Stimulated activated CD4-positive, alpha-beta T cell treated with anti-CD3 and anti-CD28 coated beads, TNF-alpha, amount 100 ng/mL, for 48 hours (primary cell): Measurements from ENCODE around the gene ENDOD1.

ENCODE experiments used
- DNase-seq, 3 donors: peaks; one replicate each; pipeline ENCODE4 v3.0.0-alpha.2; 2020; ENCODE audit warnings: low read depth in 3 of 3

The ENDOD1 gene

GRCh38 chr11:95143106-95143681 lies 53.5 kb downstream of the ENDOD1 start:
- DNase-seq: no peak

DNA sequence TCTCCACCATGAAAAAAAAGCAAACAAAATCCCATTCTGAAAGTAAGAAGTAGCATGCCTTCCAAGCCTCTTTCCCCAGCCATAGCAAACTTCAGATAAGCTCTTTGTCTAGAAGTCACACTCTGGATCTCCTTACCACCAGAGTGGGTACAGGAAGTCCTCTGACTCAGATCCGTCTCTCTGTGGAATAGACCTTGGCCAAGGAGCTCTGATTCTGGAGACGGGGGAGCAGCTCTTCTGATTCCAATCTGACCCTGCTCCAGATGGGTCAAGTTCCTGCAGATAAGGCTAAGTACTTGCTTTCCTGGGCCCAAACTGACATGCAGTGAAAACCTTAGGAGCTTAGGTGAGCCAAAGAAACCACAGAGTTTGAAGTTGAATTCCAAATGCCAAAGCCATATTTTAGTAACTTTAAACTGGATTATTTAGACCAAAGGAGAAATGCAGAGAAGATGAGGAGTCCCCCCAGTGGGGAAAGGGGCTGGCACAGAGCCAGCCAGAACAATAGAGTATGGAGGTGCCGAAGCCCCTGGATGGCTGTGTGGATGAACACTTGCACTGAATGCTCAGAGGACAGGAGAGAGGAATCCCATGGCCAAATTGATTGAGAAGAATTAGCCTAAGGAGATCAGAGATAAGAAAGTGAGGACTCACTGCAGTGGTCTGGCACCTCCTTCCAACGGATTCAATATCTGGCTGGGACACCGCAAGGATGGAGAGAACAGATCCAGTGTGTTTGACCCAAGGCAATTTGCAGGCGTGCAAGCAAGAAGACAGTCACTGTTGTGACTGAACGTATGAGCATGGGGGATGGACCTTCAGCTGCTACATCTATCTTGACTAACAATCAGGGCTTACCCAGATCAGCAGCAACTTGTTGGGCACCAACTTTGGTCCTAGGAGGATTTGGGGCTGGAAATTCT lies 54.9 kb downstream of the ENDOD1 start:
- no peak for DNase-seq

GRCh38 chr11:95145430-95146060 lies 55.9 kb downstream of the ENDOD1 start:
- DNase-seq: no peak

GRCh38 chr11:95147364-95147905 lies 57.8 kb downstream of the ENDOD1 start:
- no peak for DNase-seq

GRCh38 chr11:95148406-95148805 lies 58.8 kb downstream of the ENDOD1 start:
- no peak for DNase-seq

GRCh38 chr11:95148938-95149337 lies 59.3 kb downstream of the ENDOD1 start:
- no peak for DNase-seq

- no peak for DNase-seq
These were observed 60.2 kb downstream of the ENDOD1 start for GRCh38 chr11:95149651-95150364.

GRCh38 chr11:95150956-95151684 lies 61.5 kb downstream of the ENDOD1 start:
- DNase-seq: peak; percentile 82 to 88 (median 84)

DNA sequence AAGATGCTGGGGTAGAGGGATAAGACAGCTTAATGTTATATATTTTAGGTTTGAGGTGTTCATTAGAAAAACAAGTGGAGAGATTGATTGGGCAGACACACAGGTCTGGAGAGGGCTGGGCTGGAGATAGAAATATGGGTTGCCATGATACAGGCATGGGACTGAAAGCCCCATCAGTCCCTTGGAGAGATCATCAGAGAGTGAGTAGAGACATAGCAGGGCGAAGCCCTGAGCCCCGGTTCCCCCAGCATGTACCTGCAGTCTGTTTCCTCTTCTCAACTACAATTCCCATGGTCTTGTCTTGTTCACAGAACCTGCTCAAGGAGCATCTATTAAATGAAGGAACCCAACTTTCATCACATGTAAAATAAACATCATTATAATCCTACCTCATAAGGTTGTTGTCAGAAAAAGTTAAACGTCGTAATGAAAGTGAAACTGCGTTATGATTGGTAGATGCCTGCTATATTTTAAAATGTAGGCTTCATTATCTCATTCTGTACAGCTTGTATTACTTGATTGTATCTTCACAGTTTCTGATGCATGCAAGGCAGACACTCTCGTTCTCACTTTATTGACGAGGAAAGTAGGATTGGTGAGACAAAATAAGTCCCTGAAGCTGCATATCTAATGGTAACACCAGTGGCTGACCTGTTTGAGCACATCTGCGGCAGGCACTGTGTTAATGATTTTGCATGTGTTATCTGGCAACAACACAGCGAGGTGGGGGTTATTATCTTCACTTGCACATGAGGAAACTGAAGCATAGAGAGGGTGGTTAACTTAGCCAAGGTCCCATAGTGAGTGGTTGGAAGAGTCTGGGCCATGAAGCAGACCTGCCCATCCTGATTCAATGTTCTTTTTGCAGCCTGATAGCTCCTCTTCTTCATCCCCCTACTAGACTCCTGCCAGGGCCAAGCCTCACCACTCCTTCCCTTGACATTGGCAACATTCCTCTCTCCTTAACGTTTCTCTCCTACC lies 63.5 kb downstream of the ENDOD1 start:
- DNase-seq: no peak

DNA sequence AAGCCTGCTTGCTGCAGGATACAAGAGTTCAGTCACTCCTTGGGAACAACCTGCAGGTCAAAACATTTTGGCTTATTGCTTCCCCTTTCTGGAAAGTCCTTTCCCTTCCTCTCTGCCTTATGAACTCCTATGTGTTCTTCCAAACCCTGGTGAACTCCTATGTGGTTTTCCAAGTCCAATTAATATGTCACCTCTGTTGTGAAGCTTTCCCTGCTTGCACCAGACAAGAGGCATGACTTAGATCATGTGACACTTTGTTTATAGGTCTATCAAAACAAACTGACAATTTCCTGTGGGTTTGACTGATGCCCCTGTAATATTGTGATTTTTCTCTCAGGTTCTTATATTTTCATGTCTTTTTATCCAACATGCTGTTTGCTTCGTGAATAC lies 64.2 kb downstream of the ENDOD1 start:
- DNase-seq: no peak

DNA sequence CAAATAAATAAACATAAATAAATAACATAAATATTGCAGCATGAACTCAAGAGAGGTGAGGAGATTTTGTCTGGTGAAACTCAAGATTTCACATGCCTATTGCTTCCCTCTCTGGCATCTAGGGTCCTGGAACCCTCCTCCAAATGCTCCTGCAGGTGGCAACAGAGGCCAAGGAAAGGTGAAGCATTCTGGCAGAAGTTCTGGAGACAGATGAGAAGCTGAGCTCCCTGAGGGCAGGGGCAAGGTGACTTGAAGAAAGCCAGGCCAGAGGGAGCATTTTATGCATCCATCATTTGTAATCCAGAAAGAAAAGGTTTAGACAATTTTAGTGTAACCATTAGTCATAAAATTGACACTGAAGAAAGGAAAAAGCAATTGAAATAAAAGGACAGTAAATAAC lies 64.9 kb downstream of the ENDOD1 start:
- peak; percentile 37 to 53 (median 44) for DNase-seq

DNA sequence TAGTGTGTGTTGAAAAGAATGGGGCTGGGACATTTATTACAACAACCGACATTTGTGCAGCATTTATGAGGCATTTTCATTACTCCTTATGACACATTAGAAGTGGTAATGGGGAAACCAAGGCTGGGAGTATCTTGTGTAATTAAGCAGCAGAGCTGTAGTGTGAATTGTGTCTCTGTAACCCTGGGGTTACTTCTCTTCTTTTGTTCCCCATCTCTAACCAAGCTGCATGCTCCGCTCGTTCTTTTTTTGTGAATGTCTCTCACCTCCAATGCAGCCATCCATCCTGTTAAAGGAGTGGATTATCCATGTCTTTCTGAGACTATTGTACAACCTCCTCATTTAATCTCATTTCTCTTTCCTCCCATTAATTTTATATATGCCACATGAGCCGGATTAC lies 65.7 kb downstream of the ENDOD1 start:
- no peak for DNase-seq

- DNase-seq: no peak
These were observed 66.6 kb downstream of the ENDOD1 start for GRCh38 chr11:95156133-95156721.

- DNase-seq: no peak
These were observed 67.4 kb downstream of the ENDOD1 start for GRCh38 chr11:95156916-95157541.

GRCh38 chr11:95157824-95158223 lies 68.2 kb downstream of the ENDOD1 start:
- no peak for DNase-seq

DNA sequence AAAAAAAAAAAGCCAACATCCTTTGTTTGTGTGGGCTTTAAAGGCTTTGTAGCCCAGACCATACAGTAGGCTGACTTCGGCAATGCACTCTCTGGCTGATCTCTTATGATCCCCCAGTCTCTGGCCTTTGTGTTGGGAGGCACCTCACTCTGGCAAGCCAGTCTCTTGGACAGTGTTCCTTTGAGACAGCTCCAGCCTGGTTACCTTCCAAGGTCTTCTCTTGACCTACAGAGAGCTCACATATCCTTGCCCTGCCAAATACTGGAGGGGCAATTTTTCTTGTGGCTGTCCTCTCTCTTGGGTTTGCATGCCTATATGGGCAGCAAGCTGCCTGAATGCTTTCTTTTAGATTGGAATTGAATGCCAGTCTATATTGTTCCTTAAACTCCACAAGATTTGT lies 71.6 kb downstream of the ENDOD1 start:
- no peak for DNase-seq

DNA sequence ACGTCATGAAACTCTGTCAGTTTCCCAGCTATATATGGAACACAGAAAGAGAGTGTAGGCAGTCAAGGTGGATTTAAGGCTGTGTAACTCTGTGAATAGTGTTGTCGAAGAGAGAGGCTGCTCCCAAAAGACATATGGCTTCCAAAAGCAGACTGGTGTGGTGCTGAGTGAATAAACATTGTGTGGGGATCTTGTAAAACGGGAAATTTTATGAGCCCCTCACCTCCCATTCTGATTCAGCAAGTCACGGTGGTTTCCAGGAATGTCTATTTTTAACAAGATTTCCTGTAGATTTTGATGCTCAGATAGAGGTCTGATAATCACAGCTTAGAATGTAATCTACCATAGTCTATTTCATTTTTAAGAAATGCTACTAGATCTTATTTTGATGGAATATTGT lies 73.5 kb downstream of the ENDOD1 start:
- DNase-seq: no peak

DNA sequence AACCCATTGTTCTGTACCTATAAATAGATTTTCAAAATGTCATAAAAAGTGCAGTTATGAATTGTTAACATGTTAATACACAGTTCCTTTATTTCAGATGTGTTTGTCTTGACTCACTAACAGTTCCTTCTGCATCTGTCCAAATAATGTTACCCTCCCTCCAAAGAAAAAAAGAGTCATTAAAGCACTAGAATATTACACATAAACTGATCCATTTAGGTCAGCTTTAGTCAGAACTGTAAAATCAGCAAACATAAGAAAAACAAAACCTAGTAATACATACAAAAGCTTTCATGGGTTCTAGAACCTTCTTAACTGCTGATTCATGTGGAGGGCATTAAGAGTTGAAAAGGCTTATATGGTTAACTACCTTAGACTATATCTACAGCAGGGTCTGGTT lies 76.0 kb downstream of the ENDOD1 start:
- DNase-seq: no peak

- no peak for DNase-seq
These were observed 77.1 kb downstream of the ENDOD1 start for GRCh38 chr11:95166781-95167180.
